HL-60 (cell line): ENCODE measurements around the gene CLPTM1.

ENCODE experiments used
- SPI1 ChIP-seq: IDR thresholded peaks from 2 replicates; pipeline ENCODE4 v1.6.1; 2012; ENCODE audit warnings: low read depth, mild to moderate bottlenecking, borderline replicate concordance
- TF ChIP-seq, protein P1 (sequence below): IDR thresholded peaks from one replicate; pipeline ENCODE4 v1.5.1; 2011; ENCODE audit warnings: low read length, control low read depth, inconsistent platforms; ENCODE audit not compliant: insufficient read depth

GRCh38 chr19:44988273-44988672, 33.1 kb downstream of the CLPTM1 start:
- TF ChIP-seq, protein P1, sequence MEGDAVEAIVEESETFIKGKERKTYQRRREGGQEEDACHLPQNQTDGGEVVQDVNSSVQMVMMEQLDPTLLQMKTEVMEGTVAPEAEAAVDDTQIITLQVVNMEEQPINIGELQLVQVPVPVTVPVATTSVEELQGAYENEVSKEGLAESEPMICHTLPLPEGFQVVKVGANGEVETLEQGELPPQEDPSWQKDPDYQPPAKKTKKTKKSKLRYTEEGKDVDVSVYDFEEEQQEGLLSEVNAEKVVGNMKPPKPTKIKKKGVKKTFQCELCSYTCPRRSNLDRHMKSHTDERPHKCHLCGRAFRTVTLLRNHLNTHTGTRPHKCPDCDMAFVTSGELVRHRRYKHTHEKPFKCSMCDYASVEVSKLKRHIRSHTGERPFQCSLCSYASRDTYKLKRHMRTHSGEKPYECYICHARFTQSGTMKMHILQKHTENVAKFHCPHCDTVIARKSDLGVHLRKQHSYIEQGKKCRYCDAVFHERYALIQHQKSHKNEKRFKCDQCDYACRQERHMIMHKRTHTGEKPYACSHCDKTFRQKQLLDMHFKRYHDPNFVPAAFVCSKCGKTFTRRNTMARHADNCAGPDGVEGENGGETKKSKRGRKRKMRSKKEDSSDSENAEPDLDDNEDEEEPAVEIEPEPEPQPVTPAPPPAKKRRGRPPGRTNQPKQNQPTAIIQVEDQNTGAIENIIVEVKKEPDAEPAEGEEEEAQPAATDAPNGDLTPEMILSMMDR, result no peak
- no peak for TF ChIP-seq SPI1
